GM23338 (cell line): ENCODE measurements around the gene DGCR8. TPM values are rescaled to one million over a fixed set of nuclear protein-coding genes. Genes with fewer than 3 reads are reported as not detected.

Source experiments
- ATAC-seq: fragments of 200-7000 bp; cut with Tn5 transposase; 3 replicates; pipeline ENCODE4 v1.9.1; 2020
- DNase-seq: peaks from one replicate; pipeline ENCODE4 v3.0.0-alpha.2; 2015; ENCODE audit warnings: low spot score
- H2AFZ ChIP-seq: fragments of 200-600 bp; sonication (generic); 2 replicates; pipeline ENCODE4 v1.8.0; 2016; ENCODE audit warnings: antibody characterized with exemption, mild to moderate bottlenecking, moderate library complexity
- H3F3A ChIP-seq: fragments of 200-600 bp; sonication (generic); replicated peaks from 2 replicates; pipeline ENCODE4 v1.8.0; 2017; ENCODE audit warnings: antibody characterized with exemption, mixed run types, low read depth
- H3K27ac ChIP-seq: fragments of 200-600 bp; sonication (generic); 2 replicates; pipeline ENCODE4 v1.6.1; 2016; ENCODE audit warnings: low read depth
- H3K27me3 ChIP-seq: fragments of 200-600 bp; sonication (generic); 2 replicates; pipeline ENCODE4 v1.8.0; 2016; ENCODE audit warnings: mild to moderate bottlenecking, mixed run types, moderate library complexity; ENCODE audit not compliant: insufficient read depth
- H3K36me3 ChIP-seq: fragments of 200-600 bp; sonication (generic); 2 replicates; pipeline ENCODE4 v1.8.0; 2016; ENCODE audit warnings: mild to moderate bottlenecking; ENCODE audit not compliant: insufficient read depth
- H3K4me1 ChIP-seq: fragments of 200-600 bp; sonication (generic); 2 replicates; pipeline ENCODE4 v1.8.0; 2016; ENCODE audit warnings: mild to moderate bottlenecking, moderate library complexity; ENCODE audit not compliant: insufficient read depth
- H3K4me2 ChIP-seq: fragments of 200-600 bp; sonication (generic); 2 replicates; pipeline ENCODE4 v1.7.1; 2017; ENCODE audit warnings: mixed run types
- H3K4me3 ChIP-seq: fragments of 200-600 bp; sonication (generic); 2 replicates; pipeline ENCODE4 v1.6.1; 2016; ENCODE audit warnings: mixed run types
- H3K79me2 ChIP-seq: fragments of 200-600 bp; sonication (generic); replicated peaks from 2 replicates; pipeline ENCODE4 v1.8.0; 2017; ENCODE audit warnings: mild to moderate bottlenecking; ENCODE audit not compliant: insufficient read depth
- H3K9me2 ChIP-seq: fragments of 200-600 bp; sonication (generic); 2 replicates; pipeline ENCODE4 v1.8.0; 2017; ENCODE audit not compliant: insufficient read depth
- H4K20me1 ChIP-seq: fragments of 200-600 bp; sonication (generic); replicated peaks from 2 replicates; pipeline ENCODE4 v1.8.0; 2017; ENCODE audit warnings: mild to moderate bottlenecking; ENCODE audit not compliant: insufficient read depth
- H3K27ac Mint-ChIP-seq: 2 replicates; pipeline ENCODE4 v1.8.0; 2020; ENCODE audit warnings: inconsistent platforms, mild to moderate bottlenecking, moderate library complexity, mixed read lengths
- H3K27me3 Mint-ChIP-seq: 3 replicates; pipeline ENCODE4 v1.8.0; 2022; ENCODE audit warnings: low read depth, mild to moderate bottlenecking, moderate library complexity, mixed read lengths, inconsistent platforms; ENCODE audit not compliant: insufficient read depth, poor library complexity
- H3K36me3 Mint-ChIP-seq: 3 replicates; pipeline ENCODE4 v1.8.0; 2021; ENCODE audit warnings: low read depth, mild to moderate bottlenecking, inconsistent platforms, moderate library complexity, mixed read lengths
- H3K4me1 Mint-ChIP-seq: 3 replicates; pipeline ENCODE4 v1.8.0; 2020; ENCODE audit warnings: mild to moderate bottlenecking, inconsistent platforms, mixed read lengths
- H3K4me3 Mint-ChIP-seq: 3 replicates; pipeline ENCODE4 v1.8.0; 2021; ENCODE audit warnings: moderate library complexity, mild to moderate bottlenecking, inconsistent platforms, mixed read lengths
- H3K9me3 Mint-ChIP-seq: 3 replicates; pipeline ENCODE4 v1.8.0; 2020; ENCODE audit warnings: moderate library complexity, mild to moderate bottlenecking, inconsistent platforms, mixed read lengths
- CREB1 ChIP-seq: fragments of 250-450 bp; sonication (Bioruptor Pico); IDR thresholded peaks from 2 replicates; pipeline ENCODE4 v1.5.0; 2020; ENCODE audit warnings: low read depth, mild to moderate bottlenecking, moderate library complexity
- EZH2 ChIP-seq: fragments of 200-600 bp; sonication (generic); IDR thresholded peaks from one replicate; pipeline ENCODE4 v1.8.0; 2017; ENCODE audit warnings: antibody characterized with exemption, mild to moderate bottlenecking, low read depth; ENCODE audit not compliant: unreplicated experiment
- NANOG ChIP-seq: IDR thresholded peaks from 2 replicates; pipeline ENCODE4 v1.6.1; 2016; ENCODE audit warnings: antibody characterized with exemption, borderline replicate concordance
- STAT1 ChIP-seq: IDR thresholded peaks from one replicate; pipeline ENCODE4 v1.6.1; 2016; ENCODE audit warnings: antibody characterized with exemption; ENCODE audit not compliant: unreplicated experiment
- polyA plus RNA-seq: library from polyadenylated mRNA; unstranded; fragments of >200 nt; fragmentation: Nextera tagmentation; extraction: Ambion mirVana; gene quantifications from 2 replicates; pipeline ENCODE4 v1.2.1, GENCODE V29; 2016
- total RNA-seq: library from RNA; depleted of rRNA; stranded (reverse); fragments of >200 nt; shearing (Covaris generic); gene quantifications from 2 replicates; pipeline ENCODE4 v1.2.3, GENCODE V29; 2014
- TF ChIP-seq, protein P1 (sequence below): IDR thresholded peaks from 2 replicates; pipeline ENCODE4 v1.6.1; 2016; ENCODE audit warnings: antibody characterized with exemption
- TF ChIP-seq, protein P2 (sequence below): IDR thresholded peaks from one replicate; pipeline ENCODE4 v1.6.1; 2018; ENCODE audit warnings: antibody characterized with exemption; ENCODE audit not compliant: unreplicated experiment
- TF ChIP-seq, protein P3 (sequence below), 2 experiments: fragments of 200-600 bp in 1 of 2; sonication (generic) in 1 of 2; conservative IDR thresholded peaks; 2 replicates each; pipeline versions ENCODE4 v1.5.1 to v1.6.1; 2016 to 2017; ENCODE audit warnings: antibody characterized with exemption in 2 of 2, low read depth in 2 of 2, mild to moderate bottlenecking in 2 of 2, moderate library complexity in 1 of 2

Gene DGCR8
- total and polyA plus RNA-seq, 2 experiments from 2014 or later: 12.2 to 48.9 TPM

DNA sequence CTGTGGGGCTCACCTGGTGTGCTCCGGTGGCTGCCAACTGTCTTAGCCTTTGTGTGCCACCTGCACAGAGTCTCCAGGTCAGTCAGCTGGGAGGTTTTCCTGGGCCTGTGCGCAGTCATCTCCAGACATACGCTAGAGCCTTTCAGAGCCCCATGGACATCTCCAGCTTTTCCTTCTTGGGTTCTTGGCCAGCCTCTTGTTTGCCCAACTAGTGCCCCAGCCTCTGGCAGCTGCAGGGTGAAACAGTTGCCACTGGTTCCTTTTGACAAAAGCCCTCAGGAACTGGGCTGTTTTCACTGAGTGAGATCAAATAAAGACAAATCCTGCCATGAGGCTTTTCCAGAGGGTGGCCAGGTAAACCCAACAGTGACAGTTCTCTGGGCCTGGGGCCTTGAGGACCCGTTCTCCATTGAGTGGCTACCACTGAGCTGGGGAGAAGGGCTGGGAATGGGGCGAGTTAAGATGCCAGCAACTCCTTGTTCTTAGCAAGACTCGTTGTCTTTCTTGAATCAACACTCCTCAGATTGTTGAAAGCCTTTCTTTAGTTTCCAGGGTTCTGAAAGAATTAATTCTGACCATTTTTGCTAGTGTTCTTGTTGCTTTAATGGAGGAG is 19.2 kb downstream of the DGCR8 start:
- no peaks in the 10 kb centered on the region for H3K27me3 ChIP-seq
- peaks cover 16% of the 10 kb centered on the region; the same call in 1 of the 2 replicates for H3F3A ChIP-seq
- Mint-ChIP-seq H3K4me3 (no peak overlapping the region), H3K4me1 (peaks cover 20% of the 10 kb centered on the region), H3K36me3 (peaks cover 95% of the 10 kb centered on the region), H3K27ac (no peak overlapping the region), H3K27me3 (peaks cover 5% of the 10 kb centered on the region), H3K9me3 (no peaks in the 10 kb centered on the region)
- no peaks in the 10 kb centered on the region for H3K9me2 ChIP-seq
- H3K36me3 ChIP-seq: peaks cover 47% of the 10 kb centered on the region
- peaks cover 77% of the 10 kb centered on the region for H3K79me2 ChIP-seq
- no peak overlapping the region for H3K4me3 ChIP-seq
- TF ChIP-seq STAT1: no peak
- TF ChIP-seq, protein P1, sequence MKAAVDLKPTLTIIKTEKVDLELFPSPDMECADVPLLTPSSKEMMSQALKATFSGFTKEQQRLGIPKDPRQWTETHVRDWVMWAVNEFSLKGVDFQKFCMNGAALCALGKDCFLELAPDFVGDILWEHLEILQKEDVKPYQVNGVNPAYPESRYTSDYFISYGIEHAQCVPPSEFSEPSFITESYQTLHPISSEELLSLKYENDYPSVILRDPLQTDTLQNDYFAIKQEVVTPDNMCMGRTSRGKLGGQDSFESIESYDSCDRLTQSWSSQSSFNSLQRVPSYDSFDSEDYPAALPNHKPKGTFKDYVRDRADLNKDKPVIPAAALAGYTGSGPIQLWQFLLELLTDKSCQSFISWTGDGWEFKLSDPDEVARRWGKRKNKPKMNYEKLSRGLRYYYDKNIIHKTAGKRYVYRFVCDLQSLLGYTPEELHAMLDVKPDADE: no peak
- no peak overlapping the region for H3K4me2 ChIP-seq
- no peak overlapping the region for H2AFZ ChIP-seq
- no peak overlapping the region for H3K27ac ChIP-seq
- no peaks in the 10 kb centered on the region; the same call in 1 of the 2 replicates for H3K4me1 ChIP-seq
- ATAC-seq (no peak), DNase-seq (no peak)
- peaks cover 57% of the 10 kb centered on the region for H4K20me1 ChIP-seq

DNA sequence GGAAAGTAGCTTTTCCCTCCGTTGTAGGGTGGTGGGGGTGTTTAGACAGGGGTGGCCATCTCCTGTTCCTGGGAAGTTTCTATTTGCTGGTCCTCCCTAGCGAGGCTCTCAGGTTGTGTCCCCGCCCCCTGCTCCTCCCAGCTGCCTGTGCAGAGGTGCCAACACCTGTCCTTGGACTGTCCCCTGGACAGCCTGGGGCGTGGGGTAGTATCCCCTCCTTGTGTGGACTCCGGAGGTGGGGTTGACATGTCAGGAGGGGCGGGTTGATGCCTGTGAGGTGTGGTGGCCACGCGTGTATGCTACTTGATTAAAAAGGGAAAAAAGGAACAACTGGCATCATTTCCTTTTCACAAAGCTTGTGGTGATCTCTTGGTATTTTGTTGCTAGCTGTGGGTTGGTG is 21.6 kb downstream of the DGCR8 start:
- H3K4me1 ChIP-seq: no peaks in the 10 kb centered on the region; the same call in 1 of the 2 replicates
- H3K4me3 ChIP-seq: no peak overlapping the region
- H3K36me3 ChIP-seq: peaks cover 32% of the 10 kb centered on the region
- ATAC-seq (no peak), DNase-seq (no peak)
- peaks cover 93% of the 10 kb centered on the region for H3K36me3 Mint-ChIP-seq
- no peak overlapping the region for H3K27ac Mint-ChIP-seq
- H3K4me3 Mint-ChIP-seq: no peak overlapping the region
- peaks cover 6% of the 10 kb centered on the region for H3K27me3 Mint-ChIP-seq
- H3K27ac ChIP-seq: no peak overlapping the region
- no peak overlapping the region for H3K4me2 ChIP-seq
- peaks cover 16% of the 10 kb centered on the region; the same call in 1 of the 2 replicates for H3F3A ChIP-seq
- peaks cover 62% of the 10 kb centered on the region for H4K20me1 ChIP-seq
- no peak overlapping the region for H2AFZ ChIP-seq
- no peaks in the 10 kb centered on the region for H3K27me3 ChIP-seq
- no peaks in the 10 kb centered on the region for H3K9me3 Mint-ChIP-seq
- H3K9me2 ChIP-seq: no peaks in the 10 kb centered on the region
- peaks cover 65% of the 10 kb centered on the region for H3K79me2 ChIP-seq
- peaks cover 20% of the 10 kb centered on the region for H3K4me1 Mint-ChIP-seq
- TF ChIP-seq CREB1 (no peak), NANOG (no peak), EZH2 (no peak)
- TF ChIP-seq, protein P1: no peak
- TF ChIP-seq, protein P2, sequence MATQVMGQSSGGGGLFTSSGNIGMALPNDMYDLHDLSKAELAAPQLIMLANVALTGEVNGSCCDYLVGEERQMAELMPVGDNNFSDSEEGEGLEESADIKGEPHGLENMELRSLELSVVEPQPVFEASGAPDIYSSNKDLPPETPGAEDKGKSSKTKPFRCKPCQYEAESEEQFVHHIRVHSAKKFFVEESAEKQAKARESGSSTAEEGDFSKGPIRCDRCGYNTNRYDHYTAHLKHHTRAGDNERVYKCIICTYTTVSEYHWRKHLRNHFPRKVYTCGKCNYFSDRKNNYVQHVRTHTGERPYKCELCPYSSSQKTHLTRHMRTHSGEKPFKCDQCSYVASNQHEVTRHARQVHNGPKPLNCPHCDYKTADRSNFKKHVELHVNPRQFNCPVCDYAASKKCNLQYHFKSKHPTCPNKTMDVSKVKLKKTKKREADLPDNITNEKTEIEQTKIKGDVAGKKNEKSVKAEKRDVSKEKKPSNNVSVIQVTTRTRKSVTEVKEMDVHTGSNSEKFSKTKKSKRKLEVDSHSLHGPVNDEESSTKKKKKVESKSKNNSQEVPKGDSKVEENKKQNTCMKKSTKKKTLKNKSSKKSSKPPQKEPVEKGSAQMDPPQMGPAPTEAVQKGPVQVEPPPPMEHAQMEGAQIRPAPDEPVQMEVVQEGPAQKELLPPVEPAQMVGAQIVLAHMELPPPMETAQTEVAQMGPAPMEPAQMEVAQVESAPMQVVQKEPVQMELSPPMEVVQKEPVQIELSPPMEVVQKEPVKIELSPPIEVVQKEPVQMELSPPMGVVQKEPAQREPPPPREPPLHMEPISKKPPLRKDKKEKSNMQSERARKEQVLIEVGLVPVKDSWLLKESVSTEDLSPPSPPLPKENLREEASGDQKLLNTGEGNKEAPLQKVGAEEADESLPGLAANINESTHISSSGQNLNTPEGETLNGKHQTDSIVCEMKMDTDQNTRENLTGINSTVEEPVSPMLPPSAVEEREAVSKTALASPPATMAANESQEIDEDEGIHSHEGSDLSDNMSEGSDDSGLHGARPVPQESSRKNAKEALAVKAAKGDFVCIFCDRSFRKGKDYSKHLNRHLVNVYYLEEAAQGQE: no peak
- TF ChIP-seq, protein P3, sequence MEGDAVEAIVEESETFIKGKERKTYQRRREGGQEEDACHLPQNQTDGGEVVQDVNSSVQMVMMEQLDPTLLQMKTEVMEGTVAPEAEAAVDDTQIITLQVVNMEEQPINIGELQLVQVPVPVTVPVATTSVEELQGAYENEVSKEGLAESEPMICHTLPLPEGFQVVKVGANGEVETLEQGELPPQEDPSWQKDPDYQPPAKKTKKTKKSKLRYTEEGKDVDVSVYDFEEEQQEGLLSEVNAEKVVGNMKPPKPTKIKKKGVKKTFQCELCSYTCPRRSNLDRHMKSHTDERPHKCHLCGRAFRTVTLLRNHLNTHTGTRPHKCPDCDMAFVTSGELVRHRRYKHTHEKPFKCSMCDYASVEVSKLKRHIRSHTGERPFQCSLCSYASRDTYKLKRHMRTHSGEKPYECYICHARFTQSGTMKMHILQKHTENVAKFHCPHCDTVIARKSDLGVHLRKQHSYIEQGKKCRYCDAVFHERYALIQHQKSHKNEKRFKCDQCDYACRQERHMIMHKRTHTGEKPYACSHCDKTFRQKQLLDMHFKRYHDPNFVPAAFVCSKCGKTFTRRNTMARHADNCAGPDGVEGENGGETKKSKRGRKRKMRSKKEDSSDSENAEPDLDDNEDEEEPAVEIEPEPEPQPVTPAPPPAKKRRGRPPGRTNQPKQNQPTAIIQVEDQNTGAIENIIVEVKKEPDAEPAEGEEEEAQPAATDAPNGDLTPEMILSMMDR (conservative IDR thresholded peaks at IDR 0.05; ENCODE audit: low read depth in 2 of 2): no peak
